VCaP (cell line): Measurements from ENCODE around the gene ZCCHC7.
"Not testable (repeated sequence)": the region's sequence is repeated elsewhere in the genome, so short reads cannot be mapped to it uniquely, and the experiment has no call there.

Experiments
- H3K27ac ChIP-seq: fragments of 450-650 bp; 2 replicates; pipeline ENCODE4 v1.5.1; 2017
- CTCF ChIP-seq: fragments of 450-650 bp; conservative IDR thresholded peaks from 2 replicates; pipeline ENCODE4 v1.5.1; 2017; ENCODE audit warnings: mild to moderate bottlenecking, moderate library complexity

The ZCCHC7 gene

GRCh38 chr9:37180138-37180537, 59.8 kb downstream of the ZCCHC7 start:
- H3K27ac ChIP-seq: no peak overlapping the region
- TF ChIP-seq CTCF: no peak; the same call in 1 of the 2 replicates

- TF ChIP-seq CTCF: no peak
- no peak overlapping the region for H3K27ac ChIP-seq
Measured at GRCh38 chr9:37182718-37183117, 62.3 kb downstream of the ZCCHC7 start.

- H3K27ac ChIP-seq: no peak overlapping the region
- no peak for TF ChIP-seq CTCF
Measured at GRCh38 chr9:37184905-37185867, 64.8 kb downstream of the ZCCHC7 start.

GRCh38 chr9:37187292-37187691, 66.9 kb downstream of the ZCCHC7 start:
- no peak overlapping the region for H3K27ac ChIP-seq
- TF ChIP-seq CTCF: no peak

- no peak overlapping the region for H3K27ac ChIP-seq
- no peak for TF ChIP-seq CTCF
Measured at GRCh38 chr9:37187713-37188439, 67.5 kb downstream of the ZCCHC7 start.

GRCh38 chr9:37190739-37191138, 70.4 kb downstream of the ZCCHC7 start:
- not testable (repeated sequence) for H3K27ac ChIP-seq

- TF ChIP-seq CTCF: no peak
- H3K27ac ChIP-seq: no peak overlapping the region
Measured at GRCh38 chr9:37191403-37192089, 71.2 kb downstream of the ZCCHC7 start.
